Hepatocyte (in vitro differentiated cells): ENCODE measurements around the gene ARID4B. TPM values are rescaled to one million over a fixed set of nuclear protein-coding genes. Genes with fewer than 3 reads are reported as not detected.

Experiments
- DNase-seq: peaks from one replicate; pipeline ENCODE4 v3.0.0-alpha.2; 2016; ENCODE audit warnings: low spot score
- H2AFZ ChIP-seq: fragments of 200-600 bp; sonication (generic); 2 replicates; pipeline ENCODE4 v1.6.0; 2016; ENCODE audit warnings: antibody characterized with exemption, mild to moderate bottlenecking
- H3K27ac ChIP-seq: fragments of 200-600 bp; sonication (generic); 2 replicates; pipeline ENCODE4 v1.5.1; 2016; ENCODE audit warnings: mild to moderate bottlenecking
- H3K27me3 ChIP-seq: fragments of 200-600 bp; sonication (generic); 2 replicates; pipeline ENCODE4 v1.6.1; 2016
- H3K36me3 ChIP-seq: fragments of 200-600 bp; sonication (generic); replicated peaks from 2 replicates; pipeline ENCODE4 v1.5.1; 2016; ENCODE audit warnings: low read depth; ENCODE audit not compliant: insufficient read depth
- H3K4me1 ChIP-seq: fragments of 200-600 bp; sonication (generic); 2 replicates; pipeline ENCODE4 v1.5.1; 2016; ENCODE audit warnings: mild to moderate bottlenecking, moderate library complexity; ENCODE audit not compliant: insufficient read depth
- H3K4me2 ChIP-seq: fragments of 200-600 bp; sonication (generic); 2 replicates; pipeline ENCODE4 v1.6.0; 2016
- H3K4me3 ChIP-seq: fragments of 200-600 bp; sonication (generic); 2 replicates; pipeline ENCODE4 v1.5.1; 2016; ENCODE audit warnings: mild to moderate bottlenecking
- H3K79me2 ChIP-seq: fragments of 200-600 bp; sonication (generic); 2 replicates; pipeline ENCODE4 v1.6.0; 2017; ENCODE audit warnings: mild to moderate bottlenecking
- H3K9me2 ChIP-seq: fragments of 200-600 bp; sonication (generic); replicated peaks from 2 replicates; pipeline ENCODE4 v1.6.0; 2017; ENCODE audit warnings: mild to moderate bottlenecking; ENCODE audit not compliant: insufficient read depth
- H3K9me3 ChIP-seq: fragments of 200-600 bp; sonication (generic); 2 replicates; pipeline ENCODE4 v1.5.1; 2016; ENCODE audit warnings: low read depth, mild to moderate bottlenecking
- H4K20me1 ChIP-seq: fragments of 200-600 bp; sonication (generic); 2 replicates; pipeline ENCODE4 v1.6.0; 2016; ENCODE audit warnings: mild to moderate bottlenecking; ENCODE audit not compliant: insufficient read depth, poor library complexity, severe bottlenecking
- EZH2 ChIP-seq: fragments of 200-600 bp; sonication (generic); IDR thresholded peaks from 2 replicates; pipeline ENCODE4 v1.6.1; 2016; ENCODE audit warnings: antibody characterized with exemption, mild to moderate bottlenecking, borderline replicate concordance
- EZH2phosphoT487 ChIP-seq: fragments of 200-600 bp; sonication (generic); IDR thresholded peaks from one replicate; pipeline ENCODE4 v1.6.1; 2018; ENCODE audit warnings: antibody characterized with exemption, mild to moderate bottlenecking, low read depth, moderate library complexity; ENCODE audit not compliant: unreplicated experiment, severe bottlenecking
- WGBS: methylation state at CpG from one replicate; pipeline ENCODE4 v1.1.6; 2016; ENCODE audit warnings: low lambda C conversion rate; ENCODE audit errors: missing lambda C conversion rate; 5-methylcytosine and 5-hydroxymethylcytosine counted together
- polyA plus RNA-seq: library from polyadenylated mRNA; unstranded; fragments of >200 nt; fragmentation: Nextera tagmentation; extraction: Ambion mirVana; gene quantifications from 2 replicates; pipeline ENCODE4 v1.2.1, GENCODE V29; 2016
- total RNA-seq: library from RNA; depleted of rRNA; stranded (reverse); fragments of >200 nt; gene quantifications from 2 replicates; pipeline ENCODE4 v1.2.3, GENCODE V29; 2014
- TF ChIP-seq, protein P1 (sequence below): fragments of 200-600 bp; sonication (generic); IDR thresholded peaks from 2 replicates; pipeline ENCODE4 v1.5.1; 2016; ENCODE audit warnings: antibody characterized with exemption, mild to moderate bottlenecking; ENCODE audit not compliant: poor library complexity

The ARID4B gene
- total and polyA plus RNA-seq, 2 experiments from 2014 or later: 29.4 to 35.0 TPM

DNA sequence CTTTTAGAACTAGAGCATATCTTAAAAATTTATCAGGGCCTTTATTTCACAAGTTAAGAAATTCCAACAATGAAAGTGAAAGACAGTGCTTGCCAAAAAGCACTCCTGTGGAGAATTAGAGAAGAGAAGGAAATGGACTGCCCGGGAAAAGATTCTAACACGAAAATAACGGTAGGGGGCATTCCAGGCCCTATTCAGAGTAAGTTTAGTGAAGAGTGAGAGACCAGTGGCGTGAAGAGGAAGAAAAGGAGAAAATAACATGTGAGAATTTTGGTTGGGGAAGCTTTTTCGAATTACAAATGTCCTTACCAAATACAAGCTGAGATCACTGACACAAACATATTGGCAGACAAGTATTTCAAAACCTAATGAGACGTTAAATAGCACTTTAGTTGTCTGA lies 128.5 kb downstream of the ARID4B start:
- Histone ChIP-seq H3K4me2 (no peak overlapping the region), H3K9me3 (no peaks in the 10 kb centered on the region), H3K9me2 (no peaks in the 10 kb centered on the region), H2AFZ (no peak overlapping the region), H3K79me2 (no peaks in the 10 kb centered on the region), H3K4me3 (no peak overlapping the region), H3K4me1 (no peaks in the 10 kb centered on the region), H3K36me3 (no peaks in the 10 kb centered on the region), H3K27me3 (no peaks in the 10 kb centered on the region), H3K27ac (no peak overlapping the region), H4K20me1 (no peaks in the 10 kb centered on the region)
- TF ChIP-seq EZH2 (no peak), EZH2phosphoT487 (no peak)
- TF ChIP-seq, protein P1, sequence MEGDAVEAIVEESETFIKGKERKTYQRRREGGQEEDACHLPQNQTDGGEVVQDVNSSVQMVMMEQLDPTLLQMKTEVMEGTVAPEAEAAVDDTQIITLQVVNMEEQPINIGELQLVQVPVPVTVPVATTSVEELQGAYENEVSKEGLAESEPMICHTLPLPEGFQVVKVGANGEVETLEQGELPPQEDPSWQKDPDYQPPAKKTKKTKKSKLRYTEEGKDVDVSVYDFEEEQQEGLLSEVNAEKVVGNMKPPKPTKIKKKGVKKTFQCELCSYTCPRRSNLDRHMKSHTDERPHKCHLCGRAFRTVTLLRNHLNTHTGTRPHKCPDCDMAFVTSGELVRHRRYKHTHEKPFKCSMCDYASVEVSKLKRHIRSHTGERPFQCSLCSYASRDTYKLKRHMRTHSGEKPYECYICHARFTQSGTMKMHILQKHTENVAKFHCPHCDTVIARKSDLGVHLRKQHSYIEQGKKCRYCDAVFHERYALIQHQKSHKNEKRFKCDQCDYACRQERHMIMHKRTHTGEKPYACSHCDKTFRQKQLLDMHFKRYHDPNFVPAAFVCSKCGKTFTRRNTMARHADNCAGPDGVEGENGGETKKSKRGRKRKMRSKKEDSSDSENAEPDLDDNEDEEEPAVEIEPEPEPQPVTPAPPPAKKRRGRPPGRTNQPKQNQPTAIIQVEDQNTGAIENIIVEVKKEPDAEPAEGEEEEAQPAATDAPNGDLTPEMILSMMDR: peak; percentile 32
- 54% methylated on average over 6 of the region's 6 CpGs for WGBS
- peak; percentile 19 for DNase-seq

DNA sequence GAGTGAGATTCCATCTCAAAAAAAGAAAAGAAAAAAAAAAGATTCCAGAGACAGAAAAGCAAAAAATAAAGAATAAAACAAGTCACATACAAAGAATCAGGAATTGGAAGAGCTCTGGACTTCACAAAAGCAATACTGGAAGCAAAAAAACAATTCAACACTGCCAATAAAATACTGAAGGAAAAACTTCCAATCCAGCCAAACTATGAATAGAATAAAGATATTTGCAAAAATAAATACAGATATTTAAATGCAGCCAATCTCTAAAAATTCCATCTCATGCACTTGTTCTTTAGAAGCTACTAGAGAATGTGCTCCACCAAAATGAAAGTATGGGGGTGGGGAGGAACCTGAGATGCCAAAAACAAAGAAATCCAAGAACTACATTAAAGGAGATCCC lies 137.5 kb downstream of the ARID4B start:
- Histone ChIP-seq H3K4me1 (no peaks in the 10 kb centered on the region), H3K27me3 (no peaks in the 10 kb centered on the region), H2AFZ (no peak overlapping the region), H3K9me2 (no peaks in the 10 kb centered on the region), H4K20me1 (no peaks in the 10 kb centered on the region), H3K4me2 (no peak overlapping the region), H3K79me2 (no peaks in the 10 kb centered on the region), H3K36me3 (no peaks in the 10 kb centered on the region), H3K9me3 (no peaks in the 10 kb centered on the region), H3K4me3 (no peak overlapping the region), H3K27ac (no peak overlapping the region)
- TF ChIP-seq EZH2phosphoT487 (no peak), EZH2 (no peak)
- TF ChIP-seq, protein P1: no peak
- DNase-seq: no peak

DNA sequence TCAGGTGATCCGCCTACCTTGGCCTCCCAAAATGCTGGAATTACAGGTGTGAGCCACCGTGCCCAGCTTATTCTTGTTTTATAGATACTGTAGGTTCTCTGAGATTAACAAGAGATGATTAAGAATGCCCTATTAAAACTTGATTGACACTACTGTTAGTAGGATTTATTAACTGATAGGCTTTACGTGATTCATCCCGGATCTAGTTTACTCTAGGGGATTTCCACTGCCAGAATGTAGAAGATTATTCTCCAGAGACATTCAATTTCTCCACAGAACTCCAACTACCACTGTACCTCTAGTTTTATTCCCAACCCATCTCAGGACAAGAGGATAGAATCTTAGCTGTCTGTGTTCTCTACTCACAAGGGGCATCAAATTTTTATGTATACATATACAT lies 140.7 kb downstream of the ARID4B start:
- Histone ChIP-seq H3K4me1 (no peaks in the 10 kb centered on the region), H3K27me3 (no peaks in the 10 kb centered on the region), H3K27ac (no peak overlapping the region), H4K20me1 (no peaks in the 10 kb centered on the region), H3K4me2 (no peak overlapping the region), H3K36me3 (no peaks in the 10 kb centered on the region), H3K79me2 (no peaks in the 10 kb centered on the region), H2AFZ (no peak overlapping the region), H3K4me3 (no peak overlapping the region), H3K9me3 (no peaks in the 10 kb centered on the region), H3K9me2 (no peaks in the 10 kb centered on the region)
- 90% methylated on average over 4 of the region's 4 CpGs for WGBS
- TF ChIP-seq, protein P1: no peak
- no peak for TF ChIP-seq EZH2phosphoT487
- no peak for TF ChIP-seq EZH2
- no peak for DNase-seq
